ENCODE results near the gene SAMHD1.

SAMHD1 gene

DNA sequence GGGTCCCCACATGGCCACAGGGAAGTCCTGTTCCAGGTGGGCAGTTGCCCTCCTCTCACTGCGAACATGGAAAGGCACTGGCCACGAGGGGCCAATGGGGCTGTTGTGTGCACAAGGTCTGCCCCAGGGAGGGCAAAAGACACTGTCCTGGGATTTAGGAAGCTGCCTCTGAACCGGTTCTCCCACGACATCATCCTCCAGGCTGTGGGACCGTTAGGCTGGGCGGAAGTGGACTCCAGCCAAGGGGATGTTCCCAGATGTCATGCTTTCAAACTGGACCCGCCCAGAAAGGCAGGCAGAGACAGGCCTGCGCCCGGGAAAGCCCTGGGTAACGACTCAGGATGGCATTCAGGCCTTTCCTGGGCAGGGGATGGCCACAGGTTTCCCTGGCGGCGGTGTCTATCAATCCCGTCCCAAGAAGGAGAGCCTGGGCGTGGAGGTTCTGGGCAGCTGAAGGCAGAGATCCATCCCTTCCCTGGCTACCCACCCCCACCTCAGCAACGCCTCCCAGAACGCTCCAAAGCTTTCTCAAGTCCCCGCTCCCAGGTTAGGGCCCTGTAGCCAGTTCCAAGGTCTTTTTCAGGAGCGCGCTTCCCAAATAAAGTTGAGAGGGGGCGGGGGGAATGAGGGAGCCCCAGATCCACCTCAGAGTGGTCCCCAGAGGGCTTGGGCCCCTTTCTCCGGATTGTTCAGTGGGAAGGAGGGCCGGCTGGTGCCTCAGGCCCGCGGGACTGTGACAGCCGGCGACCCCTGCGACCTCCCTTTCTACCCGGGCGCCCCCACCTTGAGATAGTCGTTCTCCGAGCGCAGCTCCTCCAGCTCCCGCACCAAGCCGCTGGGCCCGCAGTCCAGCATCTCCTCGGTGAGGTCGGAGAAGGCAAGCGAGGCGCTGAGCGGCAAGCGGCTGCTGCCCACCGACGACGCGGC is 89.4 kb downstream of the SAMHD1 start:
- H3K4me3 Mint-ChIP-seq, result peak overlapping the region; percentile 84
- peak; percentile 40 for DNase-seq
- no peak for TF ChIP-seq CTCF (IDR thresholded peaks at IDR 0.05)
- peaks cover 69% of the 10 kb centered on the region for H3K4me1 Mint-ChIP-seq
- H3K9me3 Mint-ChIP-seq, result no peaks in the 10 kb centered on the region
- peaks cover 16% of the 10 kb centered on the region for H3K36me3 Mint-ChIP-seq (ENCODE audit: low read depth)
- peak overlapping the region; percentile 39 for H3K27ac Mint-ChIP-seq
- H3K27me3 Mint-ChIP-seq (ENCODE audit: low read depth, poor library complexity), result peaks cover 13% of the 10 kb centered on the region

DNA sequence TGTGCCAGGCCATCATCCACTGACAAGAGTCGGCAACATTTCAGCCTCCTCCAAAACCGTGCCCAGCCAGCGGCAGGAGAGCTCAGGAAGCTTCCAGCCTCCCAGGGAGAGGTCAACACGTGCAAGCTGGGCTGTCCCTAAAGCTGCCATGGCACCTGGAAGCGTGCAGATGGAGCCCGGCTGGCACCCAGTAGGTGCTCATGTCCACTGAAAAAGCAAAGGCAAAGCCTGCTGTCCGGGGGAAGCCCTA is 90.0 kb downstream of the SAMHD1 start:
- H3K36me3 Mint-ChIP-seq (ENCODE audit: low read depth), result peaks cover 16% of the 10 kb centered on the region
- no peak for TF ChIP-seq CTCF (IDR thresholded peaks at IDR 0.05)
- peaks cover 70% of the 10 kb centered on the region for H3K4me1 Mint-ChIP-seq

GRCh38 chr20:36860811-36861624 is 90.5 kb downstream of the SAMHD1 start:
- Mint-ChIP-seq H3K9me3 (no peaks in the 10 kb centered on the region), H3K4me3 (peak overlapping the region; percentile 84), H3K36me3 (ENCODE audit: low read depth) (peaks cover 16% of the 10 kb centered on the region), H3K4me1 (peaks cover 66% of the 10 kb centered on the region), H3K27ac (peak overlapping the region; percentile 59), H3K27me3 (ENCODE audit: low read depth, poor library complexity) (peaks cover 12% of the 10 kb centered on the region)
- DNase-seq, result no peak
- TF ChIP-seq CTCF (IDR thresholded peaks at IDR 0.05), result no peak

More for the DNA sequence above, 90.0 kb downstream of the SAMHD1 start:
- no peak for DNase-seq
- Mint-ChIP-seq H3K27ac (peak overlapping the region; percentile 59), H3K4me3 (peak overlapping the region; percentile 84), H3K27me3 (ENCODE audit: low read depth, poor library complexity) (peaks cover 13% of the 10 kb centered on the region), H3K9me3 (no peaks in the 10 kb centered on the region)

- peaks cover 59% of the 10 kb centered on the region for H3K4me1 Mint-ChIP-seq
- DNase-seq, result no peak
- peak overlapping the region; percentile 84 for H3K27ac Mint-ChIP-seq
- peak overlapping the region; percentile 67 for H3K4me3 Mint-ChIP-seq
- H3K9me3 Mint-ChIP-seq, result no peaks in the 10 kb centered on the region
- peaks cover 16% of the 10 kb centered on the region for H3K36me3 Mint-ChIP-seq (ENCODE audit: low read depth)
- no peak for TF ChIP-seq CTCF (IDR thresholded peaks at IDR 0.05)
- H3K27me3 Mint-ChIP-seq (ENCODE audit: low read depth, poor library complexity), result peaks cover 7% of the 10 kb centered on the region
These were observed 91.2 kb downstream of the SAMHD1 start for GRCh38 chr20:36860339-36860738.

DNA sequence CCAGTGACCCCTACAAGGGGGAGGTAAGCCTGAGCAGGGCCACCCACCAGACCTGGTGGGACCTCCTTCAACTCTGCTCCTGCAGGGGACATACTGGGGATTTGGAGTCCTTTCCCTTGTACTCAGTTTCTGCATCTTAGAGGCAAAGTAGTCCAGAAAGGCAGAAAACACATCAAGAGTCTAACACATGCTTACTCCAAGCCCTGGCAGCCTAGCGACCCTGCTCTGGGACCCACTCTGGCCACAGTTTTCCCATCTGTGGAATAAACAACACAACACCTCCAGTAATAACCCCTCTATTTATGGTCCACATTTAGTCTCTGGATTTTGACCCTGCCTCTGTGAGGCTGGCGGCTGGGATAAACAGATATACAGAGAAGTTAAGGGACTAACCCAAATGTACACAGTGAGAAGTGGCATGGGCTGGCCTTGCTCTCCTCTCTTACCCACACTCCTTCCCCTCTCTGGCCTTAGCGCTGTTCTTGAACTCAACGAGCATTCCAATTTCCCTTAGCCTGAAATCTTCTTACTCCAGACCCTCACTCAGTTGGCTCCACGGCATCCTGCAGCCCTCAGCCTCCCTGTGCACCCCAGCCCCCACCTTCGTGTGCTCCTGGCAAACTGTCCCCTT is 91.7 kb downstream of the SAMHD1 start:
- H3K36me3 Mint-ChIP-seq (ENCODE audit: low read depth), result peaks cover 16% of the 10 kb centered on the region
- peaks cover 2% of the 10 kb centered on the region for H3K27me3 Mint-ChIP-seq (ENCODE audit: low read depth, poor library complexity)
- TF ChIP-seq CTCF (IDR thresholded peaks at IDR 0.05), result no peak
- peak overlapping the region; percentile 84 for H3K27ac Mint-ChIP-seq
- DNase-seq, result no peak
- no peaks in the 10 kb centered on the region for H3K9me3 Mint-ChIP-seq
- peak overlapping the region; percentile 1 for H3K4me3 Mint-ChIP-seq
- peaks cover 54% of the 10 kb centered on the region for H3K4me1 Mint-ChIP-seq
